Measurements from ENCODE around the gene RMND5B.

Gene RMND5B

DNA sequence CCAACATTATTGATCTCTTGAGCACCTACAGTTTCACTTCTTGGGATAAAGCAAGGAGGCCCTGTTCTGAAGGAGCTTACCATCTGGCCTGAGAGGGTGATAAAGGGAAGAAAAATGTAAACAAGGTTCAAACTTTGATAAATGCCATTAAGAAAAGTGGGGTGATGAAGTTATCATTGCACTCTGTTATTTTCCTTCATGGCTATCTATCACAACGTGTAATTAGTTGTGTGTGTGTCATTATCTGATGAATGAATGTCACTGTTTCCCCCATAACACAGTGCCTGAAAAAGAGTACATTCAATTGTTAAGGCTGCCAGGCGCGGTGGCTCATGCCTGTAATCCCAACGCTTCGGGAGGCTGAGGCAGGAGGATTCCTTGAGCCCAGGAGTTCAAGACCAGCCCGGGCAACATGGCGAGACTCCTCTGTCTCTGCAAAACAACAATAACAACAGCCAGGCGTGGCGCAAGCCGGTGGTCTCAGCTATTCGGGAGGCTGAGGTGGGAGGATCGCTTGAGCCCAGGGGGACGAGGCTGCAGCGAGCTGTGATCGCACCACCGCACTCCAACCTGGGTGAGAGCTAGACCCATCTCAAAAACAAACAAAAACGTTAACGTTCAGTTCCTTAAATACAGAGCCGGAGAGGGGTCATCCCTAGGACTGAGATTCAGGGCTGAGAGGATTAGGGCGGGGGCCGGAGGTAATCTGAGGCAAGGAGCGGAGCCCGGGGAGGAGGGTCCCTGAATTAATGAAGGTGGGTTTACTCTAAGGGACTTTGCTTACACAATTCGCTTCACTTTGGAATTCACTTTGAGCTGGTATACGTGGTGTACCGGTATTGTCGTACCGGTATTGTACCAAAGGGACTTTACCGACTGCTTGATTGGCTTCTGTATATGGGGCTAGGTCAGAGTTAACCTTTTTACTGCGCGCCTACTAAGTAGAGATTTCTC is 22.0 kb downstream of the RMND5B start:
- Histone ChIP-seq H3K27me3 (ENCODE audit: insufficient read depth, low read length) (no peaks in the 10 kb centered on the region), H3K27ac (ENCODE audit: low read depth, low read length) (peak overlapping the region; percentile 64; the same call in 1 of the 2 replicates), H3K4me1 (ENCODE audit: insufficient read depth, low read length) (no peaks in the 10 kb centered on the region), H3K9ac (ENCODE audit: low read depth, low read length) (peak overlapping the region; percentile 84), H3K9me3 (ENCODE audit: insufficient read depth, low read depth, low read length) (no peaks in the 10 kb centered on the region), H3K36me3 (ENCODE audit: insufficient read depth, low read length) (peaks cover 48% of the 10 kb centered on the region), H3K4me3 (ENCODE audit: low read length) (peak overlapping the region; percentile 93)
- WGBS, result 52% methylated on average over 30 of the region's 31 CpGs

- Histone ChIP-seq H3K36me3 (ENCODE audit: insufficient read depth, low read length) (peaks cover 38% of the 10 kb centered on the region), H3K9me3 (ENCODE audit: insufficient read depth, low read depth, low read length) (no peaks in the 10 kb centered on the region), H3K27ac (ENCODE audit: low read depth, low read length) (peak within 1 kb of the TSS; percentile 64), H3K4me3 (ENCODE audit: low read length) (peak within 1 kb of the TSS; percentile 93), H3K27me3 (ENCODE audit: insufficient read depth, low read length) (no peaks in the 10 kb centered on the region), H3K9ac (ENCODE audit: low read depth, low read length) (peak within 1 kb of the TSS; percentile 84), H3K4me1 (ENCODE audit: insufficient read depth, low read length) (no peaks in the 10 kb centered on the region)
- WGBS, result 6% methylated on average over 68 of the region's 68 CpGs
These were observed 22.9 kb downstream of the RMND5B start, which contains the start of gene NHP2 for GRCh38 chr5:178153530-178154340. Gene NHP2 (minus strand): TSS chr5:178153885. CDS start chr5:178153817, 68 bp downstream.

DNA sequence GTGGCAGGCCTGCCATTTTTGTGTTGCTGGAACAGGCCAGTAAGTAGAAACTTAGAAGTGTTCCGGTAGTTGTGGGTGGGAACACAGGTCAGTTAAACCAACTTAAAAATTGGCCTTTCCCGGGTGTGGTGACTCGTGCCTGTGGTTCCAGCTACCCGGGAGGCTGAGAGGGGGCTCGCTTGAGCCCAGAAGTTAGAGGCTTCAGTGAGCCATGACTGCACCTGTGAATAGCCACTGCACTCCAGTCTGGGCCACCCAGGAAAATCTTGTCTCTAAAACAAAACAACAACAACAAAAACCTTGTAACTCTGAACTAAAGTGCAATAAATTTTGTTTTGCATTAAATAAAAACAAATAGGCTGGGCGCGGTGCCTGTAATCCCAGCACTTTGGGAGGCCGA is 24.3 kb downstream of the RMND5B start:
- no peak overlapping the region for H3K4me3 ChIP-seq (ENCODE audit: low read length)
- peaks cover 26% of the 10 kb centered on the region for H3K36me3 ChIP-seq (ENCODE audit: insufficient read depth, low read length)
- H3K27ac ChIP-seq (ENCODE audit: low read depth, low read length), result no peak overlapping the region
- H3K4me1 ChIP-seq (ENCODE audit: insufficient read depth, low read length), result no peaks in the 10 kb centered on the region
- no peaks in the 10 kb centered on the region for H3K9me3 ChIP-seq (ENCODE audit: insufficient read depth, low read depth, low read length)
- no peaks in the 10 kb centered on the region for H3K27me3 ChIP-seq (ENCODE audit: insufficient read depth, low read length)
- no peak overlapping the region for H3K9ac ChIP-seq (ENCODE audit: low read depth, low read length)
- 92% methylated on average over 8 of the region's 8 CpGs for WGBS

DNA sequence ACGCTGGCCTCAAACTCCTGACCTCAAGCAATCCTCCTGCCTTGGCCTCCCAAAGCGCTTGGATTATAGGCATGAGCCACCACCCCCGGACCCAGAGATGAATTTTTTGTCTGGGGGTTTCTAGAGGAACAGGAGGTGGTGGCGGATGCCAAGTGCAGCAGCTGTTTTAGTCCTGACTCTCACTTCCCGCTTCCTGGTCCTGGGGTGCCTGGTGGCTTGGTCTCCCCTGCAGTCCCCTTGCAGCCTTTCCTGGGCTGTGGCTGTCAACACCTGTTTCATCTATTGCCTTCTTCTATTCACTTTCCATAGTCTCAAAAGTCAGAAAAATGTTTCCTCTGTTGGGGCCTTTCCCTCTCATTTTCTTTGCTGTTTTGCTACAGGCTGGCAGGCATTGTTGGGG is 29.4 kb downstream of the RMND5B start:
- WGBS, result 95% methylated on average over 5 of the region's 5 CpGs
- H3K27ac ChIP-seq (ENCODE audit: low read depth, low read length), result no peak overlapping the region

GRCh38 chr5:178162481-178162880 is 31.7 kb downstream of the RMND5B start:
- Histone ChIP-seq H3K4me3 (ENCODE audit: low read length) (no peak overlapping the region), H3K9ac (ENCODE audit: low read depth, low read length) (no peak overlapping the region), H3K9me3 (ENCODE audit: insufficient read depth, low read depth, low read length) (no peaks in the 10 kb centered on the region), H3K36me3 (ENCODE audit: insufficient read depth, low read length) (no peaks in the 10 kb centered on the region), H3K27ac (ENCODE audit: low read depth, low read length) (no peak overlapping the region), H3K4me1 (ENCODE audit: insufficient read depth, low read length) (peaks cover 6% of the 10 kb centered on the region; the same call in 1 of the 2 replicates), H3K27me3 (ENCODE audit: insufficient read depth, low read length) (no peaks in the 10 kb centered on the region)
- WGBS, result 85% methylated on average over 9 of the region's 9 CpGs

More for the DNA sequence above, 29.4 kb downstream of the RMND5B start:
- no peaks in the 10 kb centered on the region for H3K36me3 ChIP-seq (ENCODE audit: insufficient read depth, low read length)
- peaks cover 6% of the 10 kb centered on the region; the same call in 1 of the 2 replicates for H3K4me1 ChIP-seq (ENCODE audit: insufficient read depth, low read length)
- no peak overlapping the region for H3K4me3 ChIP-seq (ENCODE audit: low read length)
- no peaks in the 10 kb centered on the region for H3K27me3 ChIP-seq (ENCODE audit: insufficient read depth, low read length)
- H3K9me3 ChIP-seq (ENCODE audit: insufficient read depth, low read depth, low read length), result no peaks in the 10 kb centered on the region
- H3K9ac ChIP-seq (ENCODE audit: low read depth, low read length), result no peak overlapping the region

GRCh38 chr5:178163772-178164735 is 33.2 kb downstream of the RMND5B start:
- no peak overlapping the region for H3K27ac ChIP-seq (ENCODE audit: low read depth, low read length)
- H3K4me1 ChIP-seq (ENCODE audit: insufficient read depth, low read length), result peaks cover 6% of the 10 kb centered on the region; the same call in 1 of the 2 replicates
- 13% methylated on average over 33 of the region's 33 CpGs for WGBS
- H3K27me3 ChIP-seq (ENCODE audit: insufficient read depth, low read length), result no peaks in the 10 kb centered on the region
- no peaks in the 10 kb centered on the region for H3K9me3 ChIP-seq (ENCODE audit: insufficient read depth, low read depth, low read length)
- H3K4me3 ChIP-seq (ENCODE audit: low read length), result peak overlapping the region; percentile 37
- no peaks in the 10 kb centered on the region for H3K36me3 ChIP-seq (ENCODE audit: insufficient read depth, low read length)
- H3K9ac ChIP-seq (ENCODE audit: low read depth, low read length), result no peak overlapping the region

GRCh38 chr5:178165581-178165980 is 34.8 kb downstream of the RMND5B start:
- 95% methylated on average over 38 of the region's 38 CpGs for WGBS
- no peaks in the 10 kb centered on the region for H3K27me3 ChIP-seq (ENCODE audit: insufficient read depth, low read length)
- no peaks in the 10 kb centered on the region for H3K36me3 ChIP-seq (ENCODE audit: insufficient read depth, low read length)

GRCh38 chr5:178170455-178170854 is 39.6 kb downstream of the RMND5B start:
- H3K9ac ChIP-seq (ENCODE audit: low read depth, low read length), result no peak overlapping the region
- H3K27me3 ChIP-seq (ENCODE audit: insufficient read depth, low read length), result no peaks in the 10 kb centered on the region
- peaks cover 6% of the 10 kb centered on the region; the same call in 1 of the 2 replicates for H3K4me1 ChIP-seq (ENCODE audit: insufficient read depth, low read length)
- no peak overlapping the region for H3K27ac ChIP-seq (ENCODE audit: low read depth, low read length)
- no peak overlapping the region for H3K4me3 ChIP-seq (ENCODE audit: low read length)
- H3K36me3 ChIP-seq (ENCODE audit: insufficient read depth, low read length), result no peaks in the 10 kb centered on the region
- WGBS, result 88% methylated on average over 1 of the region's 2 CpGs
- H3K9me3 ChIP-seq (ENCODE audit: insufficient read depth, low read depth, low read length), result no peaks in the 10 kb centered on the region

More at GRCh38 chr5:178165581-178165980, 34.8 kb downstream of the RMND5B start:
- H3K9ac ChIP-seq (ENCODE audit: low read depth, low read length), result no peak overlapping the region
- H3K27ac ChIP-seq (ENCODE audit: low read depth, low read length), result no peak overlapping the region
- no peak overlapping the region for H3K4me3 ChIP-seq (ENCODE audit: low read length)
- no peaks in the 10 kb centered on the region for H3K9me3 ChIP-seq (ENCODE audit: insufficient read depth, low read depth, low read length)
- H3K4me1 ChIP-seq (ENCODE audit: insufficient read depth, low read length), result peaks cover 9% of the 10 kb centered on the region; the same call in 1 of the 2 replicates

DNA sequence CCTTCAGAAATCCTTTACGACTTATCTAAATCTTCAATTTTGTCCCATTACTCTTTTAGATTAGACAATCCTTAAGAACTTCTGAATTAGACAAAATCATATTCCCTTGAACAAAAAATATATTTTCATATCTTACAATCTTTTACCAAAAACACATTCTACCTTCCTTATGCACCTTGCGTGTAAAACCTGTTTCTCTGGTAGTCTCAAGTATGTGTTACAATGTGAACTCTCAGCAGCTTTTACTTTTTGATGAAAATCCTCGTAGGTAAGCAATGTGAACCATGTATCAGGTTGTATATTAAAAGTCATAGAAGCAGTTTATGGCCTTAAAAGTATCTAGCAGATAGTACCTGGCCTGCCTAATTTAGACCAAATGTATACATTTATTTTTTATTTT is 43.6 kb downstream of the RMND5B start:
- peaks cover 14% of the 10 kb centered on the region for H3K4me1 ChIP-seq (ENCODE audit: insufficient read depth, low read length)
- H3K36me3 ChIP-seq (ENCODE audit: insufficient read depth, low read length), result no peaks in the 10 kb centered on the region
- 95% methylated on average over 3 of the region's 3 CpGs for WGBS
- no peak overlapping the region for H3K27ac ChIP-seq (ENCODE audit: low read depth, low read length)
- no peak overlapping the region for H3K9ac ChIP-seq (ENCODE audit: low read depth, low read length)
- H3K9me3 ChIP-seq (ENCODE audit: insufficient read depth, low read depth, low read length), result no peaks in the 10 kb centered on the region
- H3K27me3 ChIP-seq (ENCODE audit: insufficient read depth, low read length), result no peaks in the 10 kb centered on the region
- H3K4me3 ChIP-seq (ENCODE audit: low read length), result no peak overlapping the region

DNA sequence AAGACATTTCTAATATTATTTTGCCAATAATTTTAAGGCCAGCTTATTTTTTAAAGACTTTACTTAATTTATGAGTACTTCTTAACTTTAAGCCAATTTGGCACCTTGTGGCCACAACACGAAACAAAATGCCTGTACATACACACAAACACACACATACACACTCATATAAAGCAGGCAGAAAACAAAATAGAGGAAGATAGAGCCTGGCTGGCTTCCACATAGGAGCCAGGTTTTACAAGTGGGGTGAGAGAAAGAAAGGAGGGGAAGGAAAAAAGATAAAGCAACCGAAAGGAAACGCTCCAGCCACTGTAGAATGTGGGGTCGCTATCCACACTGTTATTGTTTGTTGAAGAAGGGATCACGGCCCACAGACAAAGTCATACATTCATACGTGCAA is 46.0 kb downstream of the RMND5B start:
- no peak overlapping the region for H3K4me3 ChIP-seq (ENCODE audit: low read length)
- H3K9me3 ChIP-seq (ENCODE audit: insufficient read depth, low read depth, low read length), result no peaks in the 10 kb centered on the region
- H3K36me3 ChIP-seq (ENCODE audit: insufficient read depth, low read length), result no peaks in the 10 kb centered on the region
- H3K9ac ChIP-seq (ENCODE audit: low read depth, low read length), result no peak overlapping the region
- H3K27me3 ChIP-seq (ENCODE audit: insufficient read depth, low read length), result no peaks in the 10 kb centered on the region
- H3K27ac ChIP-seq (ENCODE audit: low read depth, low read length), result no peak overlapping the region
- peaks cover 12% of the 10 kb centered on the region for H3K4me1 ChIP-seq (ENCODE audit: insufficient read depth, low read length)
- over 99% methylated on average over 6 of the region's 6 CpGs for WGBS

Measured in HUES64 (cell line).